AG04449 (cell line): ENCODE measurements around the gene CCDC91.

Source experiments
- CTCF ChIA-PET: fragments of 350-600 bp; formaldehyde crosslinking; extraction: SDS; loops from one replicate; lab custom pipeline; 2021; ENCODE audit warnings: antibody characterized with exemption; lab: Yijun Ruan, JAX
- POLR2A ChIA-PET: fragments of 400-600, 350-600 bp; formaldehyde crosslinking; extraction: SDS; loops from one replicate; lab custom pipeline; 2020; ENCODE audit warnings: antibody characterized with exemption, inconsistent platforms; lab: Yijun Ruan, JAX
- DNase-seq: peaks from one replicate; pipeline ENCODE4 v3.0.0-alpha.2; 2010; ENCODE audit warnings: low read depth, low spot score
- H3K4me3 ChIP-seq: 2 replicates; pipeline ENCODE4 v1.5.1; 2011; ENCODE audit warnings: low read depth, mild to moderate bottlenecking, control low read depth, low read length
- CTCF ChIP-seq: IDR thresholded peaks from one replicate; pipeline ENCODE4 v1.5.1; 2011; ENCODE audit warnings: mild to moderate bottlenecking, moderate library complexity, low read length, control low read depth, inconsistent platforms; ENCODE audit not compliant: insufficient read depth; ENCODE audit errors: missing control alignments

Gene CCDC91

GRCh38 chr12:28569698-28570411 lies 379.6 kb downstream of the CCDC91 start:
- TF ChIP-seq CTCF: no peak
- no peak for DNase-seq
- H3K4me3 ChIP-seq: no peak overlapping the region
- POLR2A ChIA-PET: interaction anchor here (0.8 kb wide), 1 partner anchor 179 kb away, joined by 3 read pairs; no protein-coding TSS in a partner anchor
- CTCF ChIA-PET: no interaction called here

- ChIA-PET POLR2A (no interaction called here), CTCF (no interaction called here)
- H3K4me3 ChIP-seq: no peak overlapping the region
- no peak for TF ChIP-seq CTCF
- no peak for DNase-seq
Observed at GRCh38 chr12:28570811-28571210, 380.6 kb downstream of the CCDC91 start.

GRCh38 chr12:28574746-28575592 lies 384.7 kb downstream of the CCDC91 start:
- no peak for TF ChIP-seq CTCF
- CTCF ChIA-PET: no interaction called here
- no peak overlapping the region for H3K4me3 ChIP-seq
- DNase-seq: no peak
- POLR2A ChIA-PET: no interaction called here

- POLR2A ChIA-PET: no interaction called here
- TF ChIP-seq CTCF: no peak
- no peak overlapping the region for H3K4me3 ChIP-seq
- no peak for DNase-seq
- CTCF ChIA-PET: no interaction called here
Observed at GRCh38 chr12:28575593-28576205, 385.4 kb downstream of the CCDC91 start.

GRCh38 chr12:28578361-28578760 lies 388.1 kb downstream of the CCDC91 start:
- no peak for DNase-seq
- ChIA-PET CTCF (no interaction called here), POLR2A (no interaction called here)
- no peak for TF ChIP-seq CTCF
- H3K4me3 ChIP-seq: no peak overlapping the region

GRCh38 chr12:28578833-28579252 lies 388.6 kb downstream of the CCDC91 start:
- CTCF ChIA-PET: no interaction called here
- H3K4me3 ChIP-seq: no peak overlapping the region
- POLR2A ChIA-PET: no interaction called here
- no peak for DNase-seq
- no peak for TF ChIP-seq CTCF
